Adrenal gland (tissue), 12 donors: ENCODE results near the gene COL23A1. TPM values are rescaled to one million over a fixed set of nuclear protein-coding genes. Genes with fewer than 3 reads are reported as not detected.

Experiments used
- DNase-seq, 7 donors: peaks; one replicate each; pipeline ENCODE4 v3.0.0-alpha.2; 2019 to 2020
- H3K27ac ChIP-seq, 5 donors: fragments of 200-600 bp; sonication (generic) in 4 of 5; 1 replicate in 3 of 5; 2 replicates in 2 of 5; pipeline versions ENCODE4 v1.5.1 to v1.8.0; 2016 to 2020; ENCODE audit warnings: mild to moderate bottlenecking in 1 of 5
- H3K27me3 ChIP-seq: fragments of 200-600 bp; 2 replicates; pipeline ENCODE4 v1.8.0; 2021
- H3K36me3 ChIP-seq, 2 donors: fragments of 200-600 bp; replicated peaks in 1 of 2; 1 replicate in 1 of 2; 2 replicates in 1 of 2; pipeline versions ENCODE4 v1.5.1 to v1.8.0; 2018 to 2022
- H3K4me1 ChIP-seq, 2 donors: fragments of 200-600 bp; replicated peaks in 1 of 2; 1 replicate in 1 of 2; 2 replicates in 1 of 2; pipeline versions ENCODE4 v1.5.1 to v1.8.0; 2018 to 2021
- H3K4me3 ChIP-seq, 4 donors: fragments of 200-600 bp; sonication (generic) in 3 of 4; one replicate each; pipeline ENCODE4 v1.5.1; 2016 to 2018
- H3K9me3 ChIP-seq, 3 donors: fragments of 200-600 bp; sonication (generic) in 1 of 3; replicated peaks in 1 of 3; 1 replicate in 2 of 3; 2 replicates in 1 of 3; pipeline versions ENCODE4 v1.5.1 to v1.8.0; 2016 to 2021
- CTCF ChIP-seq, 6 experiments: fragments of 450-650 bp in 4 of 6; fragments of 200-600 bp in 2 of 6; sonication (generic) in 1 of 6; IDR thresholded peaks; 1 replicate in 5 of 6; 2 replicates in 1 of 6; pipeline versions ENCODE4 v1.5.1 to v1.8.0; 2016 to 2021; ENCODE audit warnings: antibody characterized with exemption in 6 of 6, mild to moderate bottlenecking in 2 of 6, moderate library complexity in 1 of 6
- POLR2A ChIP-seq, 2 donors: fragments of 450-650 bp; IDR thresholded peaks; one replicate each; pipeline ENCODE4 v1.6.1; 2017; ENCODE audit warnings: antibody characterized with exemption in 2 of 2, mild to moderate bottlenecking in 2 of 2, moderate library complexity in 1 of 2
- WGBS, 4 donors: extraction: QIAGEN DNeasy Blood & Tissue Kit in 2 of 4; methylation state at CpG; one replicate each; pipeline versions ENCODE4 v1.1.5 to v1.1.7; 2013 to 2017; 5-methylcytosine and 5-hydroxymethylcytosine counted together
- intact Hi-C, 2 donors: fragments of 100-400 bp; cut with DNase I; formaldehyde crosslinking; loops; one replicate each; pipeline versions ENCODE4 v1.14.1 to v1.15.0; 2022 to 2023
- polyA plus RNA-seq, 3 donors: library from polyadenylated mRNA; stranded (reverse); fragments of 200-250 nt in 2 of 3; fragments of 350-450 nt in 1 of 3; fragmentation: Illumina TruSeq in 1 of 3; extraction: RNeasy Lipid Tissue Mini Kit (QIAGEN cat#74804) in 1 of 3; gene quantifications; one replicate each; pipeline ENCODE4 v1.2.3, GENCODE V29; 2013 to 2014
- total RNA-seq, 9 donors: library from RNA; depleted of rRNA in 4 of 9; stranded (reverse); fragments of >200 nt in 4 of 9; fragments of 120-200 nt in 1 of 9; fragmentation: NEBNext Ultra II Directional in 1 of 9; extraction: Animal tissue kit (Norgen Biotek cat#: 25700) in 1 of 9; gene quantifications; one replicate each; pipeline versions ENCODE4 v1.1.0 to v1.2.4, GENCODE V29; 2013 to 2023
- donor health status: healthy with polysubstance abuse.
- donor health status: Bipolar disorder and iron deficiency.
- donor health status: DM: yes; HTN: yes; CAD: no.
- donor health status: DM: no; HTN: no; CAD: no.
- donor health status: DM: no; HTN: no; CAD: no.
- donor health status: DM: yes; HTN: yes; CAD: no.

Gene COL23A1
- total and polyA plus RNA-seq, 12 donors, result 0.09 to 4.4 (median 0.88) TPM

- no peak overlapping the region for H3K4me3 ChIP-seq
- DNase-seq, result no peak
- H3K27me3 ChIP-seq, result no peaks in the 10 kb centered on the region
- no peaks in the 10 kb centered on the region for H3K9me3 ChIP-seq
- no peak overlapping the region for H3K27ac ChIP-seq
- TF ChIP-seq POLR2A (IDR thresholded peaks at IDR 0.05), result no peak
- no peak for TF ChIP-seq CTCF (IDR thresholded peaks at IDR 0.05)
- H3K36me3 ChIP-seq, result peaks cover 0 to 60% of the 10 kb centered on the region in 2 donors
- intact Hi-C loops, result no loop called here
- 82 to 91% (median 85%) methylated on average over 5 of the region's 5 CpGs for WGBS, 4 donors
- peaks cover 6 to 8% of the 10 kb centered on the region in 2 donors for H3K4me1 ChIP-seq
Measured at GRCh38 chr5:178216088-178216534, 374.1 kb downstream of the COL23A1 start.

- intact Hi-C loops, result no loop called here
- Histone ChIP-seq H3K4me1 (peaks cover 6 to 8% of the 10 kb centered on the region in 2 donors), H3K36me3 (peaks cover 0 to 67% of the 10 kb centered on the region in 2 donors), H3K27me3 (no peaks in the 10 kb centered on the region), H3K9me3 (no peaks in the 10 kb centered on the region), H3K4me3 (no peak overlapping the region), H3K27ac (no peak overlapping the region)
- no peak for TF ChIP-seq POLR2A (IDR thresholded peaks at IDR 0.05)
- no peak for TF ChIP-seq CTCF (IDR thresholded peaks at IDR 0.05)
- WGBS, 4 donors, result 78 to 85% (median 81%) methylated on average over 8 to 13 of the region's 13 CpGs
- DNase-seq, result no peak
Measured at GRCh38 chr5:178215280-178216002, 374.8 kb downstream of the COL23A1 start.

GRCh38 chr5:178214160-178214803, 375.9 kb downstream of the COL23A1 start:
- peaks cover 0 to 78% of the 10 kb centered on the region in 2 donors for H3K36me3 ChIP-seq
- intact Hi-C loops, result no loop called here
- no peak overlapping the region for H3K4me3 ChIP-seq
- no peak overlapping the region for H3K27ac ChIP-seq
- no peaks in the 10 kb centered on the region for H3K9me3 ChIP-seq
- TF ChIP-seq CTCF (IDR thresholded peaks at IDR 0.05), result no peak
- no peak for TF ChIP-seq POLR2A (IDR thresholded peaks at IDR 0.05)
- H3K27me3 ChIP-seq, result no peaks in the 10 kb centered on the region
- 92 to 95% (median 93%) methylated on average over 6 of the region's 6 CpGs for WGBS, 4 donors
- peaks cover 6 to 8% of the 10 kb centered on the region in 2 donors for H3K4me1 ChIP-seq
- no peak for DNase-seq

GRCh38 chr5:178213748-178214151, 376.4 kb downstream of the COL23A1 start:
- Histone ChIP-seq H3K27ac (no peak overlapping the region), H3K27me3 (no peaks in the 10 kb centered on the region), H3K9me3 (no peaks in the 10 kb centered on the region), H3K4me1 (peaks cover 6 to 8% of the 10 kb centered on the region in 2 donors), H3K4me3 (no peak overlapping the region), H3K36me3 (peaks cover 0 to 83% of the 10 kb centered on the region in 2 donors)
- WGBS, 4 donors, result 79 to 83% (median 81%) methylated on average over 7 to 8 of the region's 8 CpGs
- TF ChIP-seq CTCF (IDR thresholded peaks at IDR 0.05) (no peak), POLR2A (IDR thresholded peaks at IDR 0.05) (no peak)
- intact Hi-C loops, result no loop called here
- DNase-seq, result peak in 1 of 7 donors; percentile 21
